Peyer's patch (tissue), 4 donors: ENCODE measurements around the gene SLC15A1.

ENCODE experiments used
- CTCF ChIP-seq, 6 experiments: fragments of 450-650 bp in 4 of 6; fragments of 200-600 bp in 2 of 6; sonication (generic) in 1 of 6; IDR thresholded peaks; one replicate each; pipeline ENCODE4 v1.5.1; 2017 to 2019; ENCODE audit warnings: antibody characterized with exemption in 6 of 6, mild to moderate bottlenecking in 3 of 6, moderate library complexity in 1 of 6
- POLR2A ChIP-seq, 2 donors: fragments of 450-650 bp; IDR thresholded peaks; one replicate each; pipeline ENCODE4 v1.5.1; 2017; ENCODE audit warnings: antibody characterized with exemption in 2 of 2, mild to moderate bottlenecking in 2 of 2, moderate library complexity in 2 of 2

GRCh38 chr13:98657506-98658085, 94.9 kb downstream of the SLC15A1 start:
- TF ChIP-seq CTCF (IDR thresholded peaks at IDR 0.05) (no peak), POLR2A (IDR thresholded peaks at IDR 0.05) (no peak)
